ENCODE results near the gene ARFGAP1. TPM values are rescaled to one million over a fixed set of nuclear protein-coding genes. Genes with fewer than 3 reads are reported as not detected.

Gene ARFGAP1
- total RNA-seq (2014; rRNA removed; shearing (Covaris generic); ENCODE audit: low replicate concordance), result 49.2 and 61.3 TPM in 2 replicates

DNA sequence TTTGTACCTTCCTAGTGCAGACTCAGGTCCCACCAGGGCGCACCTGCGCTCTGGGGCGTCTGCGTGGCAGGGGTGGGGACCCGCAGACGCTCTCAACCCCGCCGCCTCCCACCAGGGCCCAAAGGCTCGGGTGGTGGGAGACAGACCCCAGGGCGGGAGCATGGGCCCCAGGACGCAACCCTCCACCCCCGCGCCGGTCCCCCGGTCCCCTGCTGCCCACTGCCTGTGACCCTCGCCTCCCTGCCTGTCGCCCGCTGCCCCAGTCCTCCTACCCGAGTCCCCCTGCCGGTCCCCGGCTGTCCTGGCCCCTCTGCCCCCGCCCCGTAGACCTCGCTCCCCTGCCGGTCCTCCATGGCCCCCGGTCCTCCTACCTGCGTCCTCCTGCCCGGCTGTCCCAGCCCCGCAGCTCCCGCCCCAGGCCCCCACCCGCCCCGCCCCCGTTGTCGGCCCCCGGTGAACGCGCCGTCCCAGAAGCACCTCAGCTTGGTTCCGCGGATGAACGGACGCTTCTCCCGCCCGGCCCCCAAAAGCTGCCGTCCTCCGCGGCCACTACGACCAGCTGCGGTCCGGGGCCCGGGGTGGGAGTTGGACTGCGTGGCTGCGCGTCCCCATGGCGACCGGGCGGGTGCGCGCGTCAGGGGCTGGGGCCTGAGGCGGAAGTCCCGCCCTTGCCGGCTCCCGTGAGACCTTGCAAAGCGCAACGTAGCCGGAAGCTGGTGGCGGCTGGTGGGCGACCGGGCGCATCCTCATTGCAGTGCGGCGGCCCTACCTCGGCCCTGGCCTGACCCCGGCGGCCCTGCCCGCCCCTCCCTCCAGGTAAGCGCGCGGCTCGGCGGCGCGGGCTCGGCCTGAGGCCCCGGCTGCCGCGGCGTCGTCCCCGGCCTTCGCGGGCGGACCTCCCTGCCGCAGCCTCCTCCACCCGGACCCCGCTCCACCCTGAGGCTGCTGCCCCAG is at the start of gene ARFGAP1:
Gene ARFGAP1 (plus strand): TSS at position 709 of the 954 bp plus-strand sequence. CDS start 2,768 bp downstream, outside the sequence.
- Histone ChIP-seq H4K20me1 (ENCODE audit: insufficient read depth, low read depth, low read length) (peaks cover 9% of the 10 kb centered on the region), H3K4me3 (ENCODE audit: low read length) (peak within 1 kb of the TSS; percentile 93), H3K4me2 (ENCODE audit: low read depth, low read length, poor library complexity, severe bottlenecking) (peak within 1 kb of the TSS; percentile 88), H3K4me1 (ENCODE audit: low read length) (peaks cover 16% of the 10 kb centered on the region), H3K9me3 (ENCODE audit: low read length) (no peaks in the 10 kb centered on the region), H3K9ac (ENCODE audit: low read length) (peak within 1 kb of the TSS; percentile 87), H3K27ac (ENCODE audit: low read length) (peak within 1 kb of the TSS; percentile 29; the same call in 1 of the 2 replicates), H3K9me2 (replicated peaks; ENCODE audit: insufficient read depth, low read length) (no peaks in the 10 kb centered on the region), H3K79me2 (ENCODE audit: low read length) (peaks cover 37% of the 10 kb centered on the region), H3K36me3 (ENCODE audit: insufficient read depth, low read length) (no peaks in the 10 kb centered on the region), H2AFZ (ENCODE audit: low read length) (0 out of 2 replicates have a peak within 1 kb of the TSS, but pooled peaks have one; percentile 56), H3K27me3 (ENCODE audit: low read length) (no peaks in the 10 kb centered on the region)
- DNase-seq, result peak; percentile 97

DNA sequence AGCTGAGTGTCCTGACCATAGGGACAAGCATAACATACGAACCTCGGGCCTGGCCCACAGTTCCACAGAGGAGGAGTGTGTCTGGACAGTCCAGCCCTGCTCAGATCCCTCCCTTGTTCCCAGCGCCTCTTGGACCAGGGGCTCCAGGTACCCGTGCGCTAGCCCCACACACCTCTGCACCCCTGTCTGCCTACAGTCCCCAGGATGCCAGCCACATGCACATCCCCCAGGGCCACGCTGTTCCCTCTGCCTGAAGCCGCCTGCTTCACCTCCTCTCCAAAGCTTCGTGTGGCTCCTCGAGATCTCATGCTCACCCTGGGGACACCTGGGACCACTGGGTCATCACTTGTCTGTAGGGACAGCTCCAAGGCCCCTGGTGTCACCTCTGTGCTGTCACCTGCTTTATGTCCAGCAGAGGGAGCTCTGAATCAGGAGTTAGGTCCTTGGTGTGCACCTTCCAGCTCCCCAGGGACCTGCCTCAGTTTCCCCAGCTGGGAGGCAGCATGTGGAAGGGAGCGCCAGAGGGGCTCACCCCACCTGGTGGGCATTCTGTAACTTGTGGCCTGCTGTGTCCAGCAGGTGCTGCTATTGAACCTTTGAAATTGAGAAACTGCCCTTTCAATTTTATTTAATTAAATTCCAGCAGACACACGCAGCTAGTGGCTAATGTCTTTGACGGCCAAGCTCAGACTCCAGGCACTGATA is 49.3 kb upstream of the ARFGAP1 start:
- peak; percentile 78 for DNase-seq
- H2AFZ ChIP-seq (ENCODE audit: low read length), result no peak overlapping the region
- H3K9me3 ChIP-seq (ENCODE audit: low read length), result no peaks in the 10 kb centered on the region
- H3K4me1 ChIP-seq (ENCODE audit: low read length), result no peaks in the 10 kb centered on the region
- no peaks in the 10 kb centered on the region for H3K36me3 ChIP-seq (ENCODE audit: insufficient read depth, low read length)
- H4K20me1 ChIP-seq (ENCODE audit: insufficient read depth, low read depth, low read length), result 0 out of 2 replicates have a peak, but pooled peaks cover 6% of the 10 kb centered on the region
- no peaks in the 10 kb centered on the region for H3K9me2 ChIP-seq (replicated peaks; ENCODE audit: insufficient read depth, low read length)
- no peaks in the 10 kb centered on the region for H3K27me3 ChIP-seq (ENCODE audit: low read length)
- no peak overlapping the region for H3K27ac ChIP-seq (ENCODE audit: low read length)
- H3K9ac ChIP-seq (ENCODE audit: low read length), result no peak overlapping the region
- H3K4me2 ChIP-seq (ENCODE audit: low read depth, low read length, poor library complexity, severe bottlenecking), result no peak overlapping the region
- no peak overlapping the region for H3K4me3 ChIP-seq (ENCODE audit: low read length)
- no peaks in the 10 kb centered on the region for H3K79me2 ChIP-seq (ENCODE audit: low read length)

DNA sequence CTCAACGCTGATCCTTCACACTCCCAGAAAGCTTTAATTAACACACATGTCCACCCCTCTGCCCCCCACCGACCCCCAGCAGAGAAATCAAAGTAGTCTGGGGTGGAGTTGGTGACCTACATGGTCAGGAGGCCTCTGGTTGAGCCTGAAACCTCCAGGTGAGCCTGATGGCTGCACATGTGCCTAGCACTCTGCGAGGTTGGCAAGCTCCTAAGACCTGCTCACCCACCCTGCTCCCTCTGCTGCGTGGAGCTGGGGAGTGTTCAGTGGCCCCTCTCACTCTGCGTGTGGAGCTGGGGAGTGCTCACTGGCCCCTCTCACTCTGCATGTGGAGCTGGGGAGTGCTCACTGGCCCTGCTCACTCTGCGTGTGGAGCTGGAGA is 48.8 kb upstream of the ARFGAP1 start:
- no peaks in the 10 kb centered on the region for H3K36me3 ChIP-seq (ENCODE audit: insufficient read depth, low read length)
- DNase-seq, result no peak
- H3K79me2 ChIP-seq (ENCODE audit: low read length), result no peaks in the 10 kb centered on the region
- no peak overlapping the region for H2AFZ ChIP-seq (ENCODE audit: low read length)
- H3K9ac ChIP-seq (ENCODE audit: low read length), result no peak overlapping the region
- no peaks in the 10 kb centered on the region for H3K9me2 ChIP-seq (replicated peaks; ENCODE audit: insufficient read depth, low read length)
- no peaks in the 10 kb centered on the region for H3K9me3 ChIP-seq (ENCODE audit: low read length)
- 0 out of 2 replicates have a peak, but pooled peaks cover 6% of the 10 kb centered on the region for H4K20me1 ChIP-seq (ENCODE audit: insufficient read depth, low read depth, low read length)
- H3K27ac ChIP-seq (ENCODE audit: low read length), result no peak overlapping the region
- no peak overlapping the region for H3K4me2 ChIP-seq (ENCODE audit: low read depth, low read length, poor library complexity, severe bottlenecking)
- H3K4me1 ChIP-seq (ENCODE audit: low read length), result no peaks in the 10 kb centered on the region
- H3K27me3 ChIP-seq (ENCODE audit: low read length), result no peaks in the 10 kb centered on the region
- no peak overlapping the region for H3K4me3 ChIP-seq (ENCODE audit: low read length)

DNA sequence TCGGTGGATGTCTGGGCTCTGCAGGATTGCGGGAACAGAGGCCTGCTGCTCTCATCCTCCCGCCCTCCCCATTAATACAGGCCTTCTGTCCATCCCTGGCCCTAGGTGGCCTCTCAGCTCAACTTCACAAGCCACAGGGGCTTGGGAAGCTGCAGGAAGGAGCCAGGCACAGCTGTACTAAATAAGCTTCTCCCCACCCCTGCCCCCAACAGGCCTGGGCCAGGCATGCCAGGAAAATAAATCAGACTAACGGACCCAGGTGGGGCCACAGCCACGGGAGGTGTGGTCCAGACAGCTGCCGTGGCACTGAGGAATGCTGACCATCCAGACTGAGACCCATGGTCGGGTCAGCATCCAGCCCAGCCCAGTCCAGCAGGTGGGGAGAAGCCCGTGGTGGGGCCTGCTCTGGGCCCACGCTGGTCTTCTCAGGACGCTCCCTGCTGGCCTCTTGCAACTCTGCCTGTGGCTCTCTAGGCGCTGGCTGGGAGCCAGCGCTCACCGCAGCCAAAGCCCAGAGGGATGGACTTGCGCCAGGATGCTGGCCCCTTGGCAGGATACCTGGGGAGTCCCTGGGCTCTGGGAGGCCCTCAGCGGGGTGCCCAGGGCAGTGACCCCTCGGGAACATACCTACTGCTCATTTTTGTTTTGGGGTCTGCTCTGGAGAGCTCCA is 48.1 kb upstream of the ARFGAP1 start:
- Histone ChIP-seq H2AFZ (ENCODE audit: low read length) (no peak overlapping the region), H4K20me1 (ENCODE audit: insufficient read depth, low read depth, low read length) (0 out of 2 replicates have a peak, but pooled peaks cover 6% of the 10 kb centered on the region), H3K27me3 (ENCODE audit: low read length) (no peaks in the 10 kb centered on the region), H3K4me2 (ENCODE audit: low read depth, low read length, poor library complexity, severe bottlenecking) (no peak overlapping the region), H3K9me2 (replicated peaks; ENCODE audit: insufficient read depth, low read length) (no peaks in the 10 kb centered on the region), H3K36me3 (ENCODE audit: insufficient read depth, low read length) (no peaks in the 10 kb centered on the region), H3K9me3 (ENCODE audit: low read length) (no peaks in the 10 kb centered on the region), H3K27ac (ENCODE audit: low read length) (no peak overlapping the region), H3K4me3 (ENCODE audit: low read length) (no peak overlapping the region), H3K79me2 (ENCODE audit: low read length) (no peaks in the 10 kb centered on the region), H3K4me1 (ENCODE audit: low read length) (no peaks in the 10 kb centered on the region), H3K9ac (ENCODE audit: low read length) (no peak overlapping the region)
- no peak for DNase-seq

- Histone ChIP-seq H3K4me2 (ENCODE audit: low read depth, low read length, poor library complexity, severe bottlenecking) (no peak overlapping the region), H3K4me1 (ENCODE audit: low read length) (no peaks in the 10 kb centered on the region), H3K9me2 (replicated peaks; ENCODE audit: insufficient read depth, low read length) (no peaks in the 10 kb centered on the region), H3K27ac (ENCODE audit: low read length) (no peak overlapping the region), H3K79me2 (ENCODE audit: low read length) (no peaks in the 10 kb centered on the region), H3K4me3 (ENCODE audit: low read length) (no peak overlapping the region), H3K27me3 (ENCODE audit: low read length) (no peaks in the 10 kb centered on the region), H4K20me1 (ENCODE audit: insufficient read depth, low read depth, low read length) (0 out of 2 replicates have a peak, but pooled peaks cover 6% of the 10 kb centered on the region), H3K36me3 (ENCODE audit: insufficient read depth, low read length) (no peaks in the 10 kb centered on the region), H3K9ac (ENCODE audit: low read length) (no peak overlapping the region), H2AFZ (ENCODE audit: low read length) (no peak overlapping the region), H3K9me3 (ENCODE audit: low read length) (no peaks in the 10 kb centered on the region)
- no peak for DNase-seq
Observed at GRCh38 chr20:63225082-63225454, 47.5 kb upstream of the ARFGAP1 start.

DNA sequence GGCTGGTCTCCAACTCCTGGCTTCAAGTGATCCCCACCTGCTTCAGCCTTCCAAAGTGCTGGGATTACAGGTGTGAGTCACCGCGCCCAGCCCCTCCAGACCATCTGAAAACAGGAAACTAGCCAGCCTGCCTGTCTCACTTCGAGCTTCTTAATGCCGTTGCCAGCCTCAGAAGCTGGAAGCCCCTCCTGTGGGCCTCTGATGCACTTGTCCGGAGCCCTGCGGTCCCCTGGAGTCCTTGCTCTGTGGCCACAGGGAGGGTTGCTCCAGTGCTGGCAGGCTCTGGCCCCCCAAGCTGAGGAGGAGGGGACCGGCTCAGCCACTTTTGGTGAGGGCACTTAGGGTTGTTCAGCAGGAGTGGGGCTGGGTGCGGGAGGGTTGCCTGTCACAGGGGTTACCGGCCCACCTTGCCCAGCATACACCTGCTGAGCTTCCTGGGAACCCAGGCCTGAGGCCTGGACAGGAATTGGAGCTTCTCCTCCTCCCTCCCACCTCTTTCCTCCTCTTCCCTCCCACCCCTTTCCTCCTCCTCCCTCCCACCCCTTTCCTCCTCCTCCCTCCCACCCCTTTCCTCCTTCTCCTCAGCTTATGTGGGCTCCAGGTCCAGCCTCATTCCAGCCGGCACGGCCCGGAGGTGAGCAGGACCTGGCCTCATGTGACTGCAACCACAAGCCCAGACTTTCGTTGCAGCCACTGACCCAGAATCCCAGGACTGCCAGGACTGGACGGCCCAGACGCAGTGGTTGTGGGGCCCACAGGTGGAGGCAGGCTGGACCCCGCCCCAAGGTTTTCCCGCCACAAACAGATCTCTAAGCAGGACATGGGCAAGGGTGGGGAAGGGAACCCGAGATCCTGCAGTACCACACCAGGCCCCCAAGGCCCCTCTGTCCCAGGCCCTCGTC is 46.3 kb upstream of the ARFGAP1 start:
- H2AFZ ChIP-seq (ENCODE audit: low read length), result no peak overlapping the region
- no peak overlapping the region for H3K4me2 ChIP-seq (ENCODE audit: low read depth, low read length, poor library complexity, severe bottlenecking)
- no peak overlapping the region for H3K9ac ChIP-seq (ENCODE audit: low read length)

DNA sequence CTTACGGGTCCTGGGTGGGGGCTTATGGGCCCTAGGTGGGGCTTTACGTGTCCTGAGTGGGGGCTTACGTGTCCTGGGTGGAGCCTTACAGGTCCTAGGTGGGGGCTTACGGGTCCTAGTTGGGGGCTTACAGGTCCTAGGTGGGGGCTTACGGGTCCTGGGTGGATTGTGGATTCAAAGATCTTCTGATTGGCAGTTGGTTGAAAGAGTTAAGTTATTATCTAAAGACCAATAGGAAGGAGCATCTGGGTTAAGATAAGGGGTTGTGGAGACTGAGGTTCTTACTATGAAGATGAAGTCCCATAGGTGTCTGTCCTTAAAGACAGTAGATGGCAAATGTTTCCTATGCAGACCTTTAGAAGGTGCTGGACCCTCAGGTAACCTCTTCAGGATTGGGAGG is 45.4 kb upstream of the ARFGAP1 start:
- no peaks in the 10 kb centered on the region for H3K27me3 ChIP-seq (ENCODE audit: low read length)
- no peaks in the 10 kb centered on the region for H3K4me1 ChIP-seq (ENCODE audit: low read length)
- 0 out of 2 replicates have a peak, but pooled peaks cover 6% of the 10 kb centered on the region for H4K20me1 ChIP-seq (ENCODE audit: insufficient read depth, low read depth, low read length)
- H3K9me3 ChIP-seq (ENCODE audit: low read length), result no peaks in the 10 kb centered on the region
- no peaks in the 10 kb centered on the region for H3K9me2 ChIP-seq (replicated peaks; ENCODE audit: insufficient read depth, low read length)
- no peak overlapping the region for H3K4me2 ChIP-seq (ENCODE audit: low read depth, low read length, poor library complexity, severe bottlenecking)
- H3K27ac ChIP-seq (ENCODE audit: low read length), result no peak overlapping the region
- no peak overlapping the region for H3K9ac ChIP-seq (ENCODE audit: low read length)
- H2AFZ ChIP-seq (ENCODE audit: low read length), result no peak overlapping the region
- no peaks in the 10 kb centered on the region for H3K36me3 ChIP-seq (ENCODE audit: insufficient read depth, low read length)
- no peak overlapping the region for H3K4me3 ChIP-seq (ENCODE audit: low read length)
- H3K79me2 ChIP-seq (ENCODE audit: low read length), result no peaks in the 10 kb centered on the region
- no peak for DNase-seq

More for the DNA sequence above, 46.3 kb upstream of the ARFGAP1 start:
- Histone ChIP-seq H4K20me1 (ENCODE audit: insufficient read depth, low read depth, low read length) (0 out of 2 replicates have a peak, but pooled peaks cover 6% of the 10 kb centered on the region), H3K9me3 (ENCODE audit: low read length) (no peaks in the 10 kb centered on the region), H3K4me3 (ENCODE audit: low read length) (no peak overlapping the region), H3K27me3 (ENCODE audit: low read length) (no peaks in the 10 kb centered on the region), H3K9me2 (replicated peaks; ENCODE audit: insufficient read depth, low read length) (no peaks in the 10 kb centered on the region), H3K79me2 (ENCODE audit: low read length) (no peaks in the 10 kb centered on the region), H3K36me3 (ENCODE audit: insufficient read depth, low read length) (no peaks in the 10 kb centered on the region), H3K27ac (ENCODE audit: low read length) (no peak overlapping the region), H3K4me1 (ENCODE audit: low read length) (no peaks in the 10 kb centered on the region)
- no peak for DNase-seq

All from Karpas-422 (cell line).